Right renal pelvis (tissue), 4 donors: ENCODE data around the gene MN1. TPM values are rescaled to one million over a fixed set of nuclear protein-coding genes. Genes with fewer than 3 reads are reported as not detected.

ENCODE experiments used
- DNase-seq, 4 donors: peaks; one replicate each; pipeline ENCODE4 v3.0.0-alpha.2; 2013; ENCODE audit warnings: low read depth in 4 of 4, low spot score in 3 of 4, missing footprints in 1 of 4
- polyA plus RNA-seq, 4 donors: library from polyadenylated mRNA; unstranded; fragments of 120-200 nt; gene quantifications; one replicate each; pipeline ENCODE4 v1.2.1, GENCODE V29; 2013; ENCODE audit not compliant: insufficient read length in 4 of 4

The MN1 gene
- polyA plus RNA-seq, 4 donors, result 6.7 to 10.2 (median 8.3) TPM

DNA sequence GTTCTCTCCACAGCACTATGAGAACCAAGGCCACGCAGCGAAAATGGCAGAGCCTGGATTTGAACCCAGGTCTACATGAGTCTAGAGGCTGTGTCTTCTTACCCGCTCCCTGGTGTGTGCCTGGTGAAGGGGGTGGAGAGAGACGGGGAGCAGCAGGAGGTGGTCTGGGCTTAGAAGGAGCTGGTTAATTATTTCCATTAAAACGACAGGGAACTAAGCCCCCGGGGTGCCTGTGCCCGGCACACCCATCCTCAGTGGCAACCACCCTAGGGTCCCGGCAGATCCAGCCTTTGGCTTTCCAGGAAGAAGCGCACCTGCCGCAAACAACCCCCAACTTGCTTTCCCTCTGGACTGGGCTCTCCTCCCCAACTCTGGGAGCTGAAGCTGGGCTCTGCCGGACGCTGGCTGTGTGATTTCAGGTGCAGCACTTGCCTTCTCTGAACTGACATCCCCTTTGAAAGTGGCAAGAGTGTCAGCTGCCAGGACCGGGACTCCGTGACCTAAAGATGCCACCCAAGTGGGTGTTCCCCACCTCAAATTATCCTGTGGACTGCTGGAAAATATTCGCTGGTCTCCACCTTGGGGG, 35.8 kb downstream of the MN1 start:
- no peak for DNase-seq

DNA sequence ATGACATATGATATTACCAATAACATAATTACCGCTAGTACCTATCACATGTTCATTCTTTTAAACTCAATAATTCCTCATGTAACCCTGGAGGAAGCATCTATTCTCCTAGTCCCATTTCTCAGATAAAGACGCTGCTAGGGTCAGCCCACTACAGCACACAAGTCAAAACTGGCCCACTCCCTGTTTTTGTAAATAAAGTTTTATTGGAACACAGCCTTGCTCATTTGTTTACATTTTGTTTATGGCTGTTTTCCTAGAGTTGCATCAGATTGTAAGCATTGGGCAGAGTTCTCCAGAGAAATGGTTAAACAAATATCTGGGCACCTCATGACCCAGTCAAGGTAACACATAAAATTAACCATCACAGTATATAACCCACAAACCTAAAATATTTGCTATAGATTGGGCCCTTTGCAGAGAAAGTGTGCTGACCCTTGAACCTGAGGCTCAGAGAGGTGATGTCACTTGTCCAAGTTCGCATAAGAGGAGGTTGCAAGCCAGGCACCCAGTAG, 36.8 kb downstream of the MN1 start:
- DNase-seq, result no peak

DNA sequence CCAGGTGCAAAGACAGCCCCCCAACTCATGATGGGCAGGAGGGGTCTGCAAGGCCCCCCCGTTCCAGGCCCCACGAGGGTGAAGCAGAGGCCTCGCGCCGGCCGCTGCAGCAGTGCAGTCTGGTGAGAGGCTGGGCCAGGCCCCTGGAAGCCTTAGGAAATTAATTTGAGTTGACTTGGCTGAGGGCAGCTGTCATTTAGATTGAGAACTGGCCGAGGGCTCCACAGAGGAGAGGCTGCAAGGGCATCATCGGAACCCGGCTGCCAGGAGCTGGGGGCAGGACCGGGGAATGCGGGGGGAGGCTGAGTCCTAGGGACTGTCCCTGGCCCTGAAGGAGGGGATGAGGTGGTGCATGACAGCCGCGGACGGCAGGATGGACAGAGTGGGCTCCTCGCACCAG, 39.9 kb downstream of the MN1 start:
- DNase-seq, result no peak

- no peak for DNase-seq
These were observed 40.6 kb downstream of the MN1 start for GRCh38 chr22:27761000-27761399.

GRCh38 chr22:27760474-27760873, 41.1 kb downstream of the MN1 start:
- no peak for DNase-seq

DNA sequence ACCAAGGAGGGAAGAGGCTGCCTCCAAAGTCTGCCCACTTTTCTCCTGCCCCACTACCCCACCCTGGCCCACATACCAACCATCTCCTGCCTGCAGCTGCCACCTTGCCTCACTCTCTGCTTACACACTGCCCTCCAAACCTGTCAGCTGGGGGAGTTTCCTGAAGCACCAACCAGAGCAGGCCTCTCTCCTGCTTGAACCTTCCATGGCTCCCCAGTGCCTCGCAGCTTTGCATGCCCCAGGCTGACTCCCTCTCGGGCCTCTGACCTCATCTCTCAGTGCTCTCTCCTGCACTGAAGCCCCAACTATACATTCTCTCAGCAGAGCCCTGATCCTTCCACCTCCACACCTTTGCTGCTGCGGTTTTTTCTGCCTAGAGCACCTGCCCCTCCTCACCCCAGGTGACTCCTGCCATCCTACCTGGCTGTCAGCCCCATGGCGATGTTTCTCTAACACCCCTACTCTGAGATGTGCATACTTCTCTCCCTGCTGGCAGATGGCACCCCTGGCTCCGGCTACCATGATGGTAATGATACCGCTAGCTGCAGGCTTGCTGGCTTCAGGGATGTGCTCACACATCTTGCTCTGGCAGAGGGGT, 43.5 kb downstream of the MN1 start:
- DNase-seq, result no peak

DNA sequence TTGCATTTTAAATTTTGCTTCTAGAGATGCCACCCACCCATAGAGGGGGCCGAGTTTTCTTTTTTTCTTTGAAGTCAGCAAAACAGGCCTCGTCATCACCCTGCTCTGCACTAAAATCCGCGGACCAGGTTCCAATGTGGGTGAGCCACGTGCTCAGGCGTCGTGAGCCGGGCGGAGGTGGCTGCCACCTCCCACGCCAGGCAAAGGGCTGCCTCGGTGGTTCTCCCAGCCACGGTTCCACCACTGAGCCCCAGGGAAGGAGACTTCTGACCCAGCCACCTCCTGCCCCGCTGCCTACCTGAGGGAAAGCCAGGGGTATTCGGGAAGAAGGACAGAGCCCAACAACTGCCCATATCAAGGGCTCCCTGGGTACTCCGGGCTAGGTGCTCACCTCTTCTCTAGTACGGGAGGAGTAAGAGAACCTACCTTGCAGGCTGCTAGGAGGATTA, 45.3 kb downstream of the MN1 start:
- DNase-seq, result no peak

- no peak for DNase-seq
These were observed 45.9 kb downstream of the MN1 start for GRCh38 chr22:27755521-27756211.

- no peak for DNase-seq
These were observed 46.6 kb downstream of the MN1 start for GRCh38 chr22:27754888-27755480.

DNA sequence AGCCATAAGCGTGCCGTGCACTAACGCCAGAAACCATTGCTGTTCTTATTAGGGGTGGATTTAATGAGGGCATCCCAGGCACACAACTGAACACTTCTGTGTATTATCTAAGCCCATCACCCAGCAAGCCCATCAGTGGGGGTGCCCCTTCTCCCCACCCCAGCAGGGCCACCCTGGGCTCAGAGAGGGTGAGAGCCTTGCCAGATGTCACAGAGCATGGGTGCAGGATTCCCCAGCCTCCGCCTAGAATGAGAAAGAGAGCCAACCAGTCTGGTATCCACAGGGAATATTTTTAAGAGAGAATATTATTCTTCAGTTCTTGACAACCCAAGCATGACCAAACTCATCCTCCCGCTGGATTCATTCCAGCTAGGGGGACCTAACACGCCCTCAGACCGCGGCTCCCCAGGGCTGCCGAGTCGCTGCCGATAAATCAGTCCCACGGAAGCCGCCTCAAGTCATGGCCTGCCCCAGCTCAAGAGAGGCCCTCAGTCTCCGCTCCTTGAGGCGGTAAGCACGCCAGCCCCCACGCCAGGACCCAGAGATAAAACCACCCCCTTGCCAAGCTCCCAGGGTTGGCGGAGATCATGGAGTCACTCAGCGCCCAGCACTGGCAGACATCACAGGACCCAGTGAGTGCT, 47.2 kb downstream of the MN1 start:
- no peak for DNase-seq

GRCh38 chr22:27752771-27753170, 48.8 kb downstream of the MN1 start:
- DNase-seq, result no peak

DNA sequence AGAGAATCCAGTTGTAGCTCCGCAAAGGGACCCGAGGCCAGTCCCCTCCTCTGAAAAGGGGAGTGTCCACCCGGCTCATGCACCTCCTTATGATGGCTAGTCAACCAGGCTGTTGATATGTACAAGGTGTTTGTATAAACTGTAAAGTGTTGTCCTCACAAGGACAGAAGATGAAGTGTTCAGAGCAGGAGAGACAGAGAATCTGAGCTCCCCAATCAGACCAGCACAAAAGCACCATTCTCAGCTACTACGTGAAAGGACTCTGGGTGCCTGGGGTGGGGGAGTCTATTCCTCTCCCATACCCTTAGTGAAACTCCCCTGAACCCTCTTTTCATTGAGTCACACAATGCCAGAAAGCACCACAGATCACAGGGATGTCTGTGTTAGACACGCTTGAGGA, 49.4 kb downstream of the MN1 start:
- no peak for DNase-seq

- no peak for DNase-seq
These were observed 50.1 kb downstream of the MN1 start for GRCh38 chr22:27751277-27752070.

GRCh38 chr22:27750584-27751265, 50.8 kb downstream of the MN1 start:
- DNase-seq, result no peak

- peak in 3 of 4 donors; percentile 43 to 67 (median 65) for DNase-seq
These were observed 51.8 kb downstream of the MN1 start for GRCh38 chr22:27749597-27750225.

DNA sequence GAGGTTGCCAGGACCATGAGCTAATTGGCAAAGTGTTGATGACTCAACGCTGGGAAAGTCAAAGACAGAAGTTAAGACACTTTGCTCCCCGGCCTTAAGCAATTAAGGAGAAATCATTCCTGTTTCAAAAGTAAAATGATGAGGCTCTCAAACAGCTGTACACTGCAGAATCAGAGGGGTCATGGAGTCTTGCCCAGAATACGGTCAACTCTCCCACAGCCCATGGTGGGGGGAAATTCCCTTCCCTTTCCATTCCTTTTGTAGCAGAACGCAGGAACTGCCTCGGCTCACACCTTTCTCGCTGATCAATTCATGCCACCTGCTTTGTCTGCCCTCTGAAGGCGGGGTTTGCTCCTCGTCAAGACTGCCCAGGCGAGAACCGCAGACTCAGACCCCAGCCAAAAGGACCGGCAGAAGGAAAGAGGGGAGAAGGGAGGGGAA, 52.8 kb downstream of the MN1 start:
- no peak for DNase-seq

GRCh38 chr22:27748349-27748748, 53.2 kb downstream of the MN1 start:
- no peak for DNase-seq

DNA sequence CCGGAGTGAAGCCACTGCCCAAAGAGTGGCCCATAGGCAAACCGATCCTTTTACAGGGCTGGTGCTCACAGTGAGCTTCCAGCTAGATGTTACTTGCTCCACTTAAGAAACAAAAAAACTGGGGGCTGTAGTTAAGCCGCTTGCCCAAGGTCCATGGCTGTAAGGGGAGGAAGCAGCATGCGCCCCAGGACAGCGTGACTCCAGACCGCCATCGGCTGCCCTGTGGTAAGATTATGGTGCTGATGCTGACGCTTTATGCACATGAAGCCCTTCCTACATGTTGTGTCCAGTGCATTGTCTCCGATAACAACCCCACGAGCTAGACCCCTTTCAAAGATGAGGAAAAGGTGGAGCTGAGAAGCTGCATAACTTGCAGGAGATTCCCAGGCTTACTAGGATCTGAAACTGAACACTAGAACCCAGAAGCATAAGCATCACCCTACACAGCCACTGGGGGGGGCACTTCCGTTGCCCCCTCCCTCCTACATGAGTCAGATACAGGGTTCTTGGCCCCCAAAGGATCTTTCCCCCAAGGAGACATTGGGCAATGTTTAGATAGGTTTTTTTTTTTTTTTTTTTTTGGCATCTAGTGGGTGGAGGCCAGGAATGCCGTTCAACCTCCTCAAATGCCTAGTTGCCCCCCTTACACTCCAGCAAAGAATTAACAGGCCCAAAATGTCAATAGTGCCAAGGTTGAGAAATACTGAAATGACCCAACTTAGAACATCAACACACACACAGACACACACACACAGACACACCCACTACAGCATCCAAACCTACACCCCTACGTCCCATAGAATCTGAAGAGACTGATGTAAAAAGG, 53.9 kb downstream of the MN1 start:
- DNase-seq, result no peak
